Activated CD4-positive, alpha-beta memory T cell treated with anti-CD3 and anti-CD28 coated beads, Interleukin-2, amount 10 ng/mL, durations not matched to agents 7 days and 5 days (primary cell): ENCODE results near the gene NIFK. TPM values are rescaled to one million over a fixed set of nuclear protein-coding genes. Genes with fewer than 3 reads are reported as not detected.

Source experiments
- CTCF ChIA-PET: fragments of 350-600 bp; sonication (Branson Sonifier 250); formaldehyde crosslinking; loops from one replicate; lab custom pipeline; 2021; ENCODE audit warnings: antibody characterized with exemption, inconsistent platforms; lab: Charles Lee
- POLR2A ChIA-PET: fragments of 350-600 bp; sonication (Branson Sonifier 250); formaldehyde crosslinking; loops from one replicate; lab custom pipeline; 2021; ENCODE audit warnings: antibody characterized with exemption; lab: Charles Lee
- DNase-seq: peaks from one replicate; pipeline ENCODE4 v3.0.0-alpha.2; 2020
- H3K27ac Mint-ChIP-seq: one replicate; pipeline ENCODE4 v1.8.0; 2021; ENCODE audit warnings: mild to moderate bottlenecking, mixed read lengths
- H3K27me3 Mint-ChIP-seq: one replicate; pipeline ENCODE4 v1.8.0; 2021; ENCODE audit warnings: mixed read lengths
- H3K36me3 Mint-ChIP-seq: one replicate; pipeline ENCODE4 v1.8.0; 2021; ENCODE audit warnings: low read depth, mixed read lengths
- H3K4me1 Mint-ChIP-seq: one replicate; pipeline ENCODE4 v1.8.0; 2021; ENCODE audit warnings: mixed read lengths
- H3K4me3 Mint-ChIP-seq: one replicate; pipeline ENCODE4 v1.8.0; 2021; ENCODE audit warnings: mild to moderate bottlenecking, mixed read lengths
- H3K9me3 Mint-ChIP-seq: one replicate; pipeline ENCODE4 v1.8.0; 2021; ENCODE audit warnings: mixed read lengths
- total RNA-seq, 2 experiments: library from RNA; stranded (reverse); gene quantifications; one replicate each; pipeline ENCODE4 v1.2.3, GENCODE V29; 2021

The NIFK gene
- total RNA-seq, 2 experiments from 2014 or later, result 63.4 to 67.2 TPM

DNA sequence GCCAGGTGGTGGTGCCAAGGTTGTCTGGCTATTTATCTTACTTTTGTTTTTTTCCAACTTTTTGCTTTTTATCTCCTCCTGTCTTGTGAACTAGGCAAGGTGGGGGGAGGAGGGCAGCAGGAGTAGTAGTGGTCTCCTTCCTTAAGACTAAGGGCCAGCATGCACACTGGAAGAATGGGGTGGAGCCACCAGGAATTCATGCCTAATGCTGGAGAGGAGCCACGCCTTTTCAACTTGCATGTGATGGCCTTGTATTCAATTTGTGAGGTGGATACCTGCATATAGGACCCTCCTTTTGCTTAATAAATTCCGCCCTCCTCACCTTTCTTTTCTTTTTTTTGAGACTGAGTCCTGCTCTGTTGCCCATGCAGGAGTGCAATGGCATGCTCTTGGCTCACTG lies 49.8 kb downstream of the NIFK start:
- no peak overlapping the region for H3K27ac Mint-ChIP-seq
- H3K36me3 Mint-ChIP-seq, result peaks cover 23% of the 10 kb centered on the region
- no peaks in the 10 kb centered on the region for H3K27me3 Mint-ChIP-seq
- no peak for DNase-seq
- H3K9me3 Mint-ChIP-seq, result peaks cover 27% of the 10 kb centered on the region
- ChIA-PET CTCF (no interaction called here), POLR2A (no interaction called here)
- no peak overlapping the region for H3K4me3 Mint-ChIP-seq
- H3K4me1 Mint-ChIP-seq, result peaks cover 7% of the 10 kb centered on the region

GRCh38 chr2:121686218-121686617 lies 50.5 kb downstream of the NIFK start:
- Mint-ChIP-seq H3K4me3 (no peak overlapping the region), H3K36me3 (peaks cover 25% of the 10 kb centered on the region), H3K4me1 (peaks cover 7% of the 10 kb centered on the region), H3K9me3 (peaks cover 34% of the 10 kb centered on the region), H3K27ac (no peak overlapping the region), H3K27me3 (no peaks in the 10 kb centered on the region)
- DNase-seq, result no peak
- CTCF ChIA-PET, result no interaction called here
- POLR2A ChIA-PET, result no interaction called here

DNA sequence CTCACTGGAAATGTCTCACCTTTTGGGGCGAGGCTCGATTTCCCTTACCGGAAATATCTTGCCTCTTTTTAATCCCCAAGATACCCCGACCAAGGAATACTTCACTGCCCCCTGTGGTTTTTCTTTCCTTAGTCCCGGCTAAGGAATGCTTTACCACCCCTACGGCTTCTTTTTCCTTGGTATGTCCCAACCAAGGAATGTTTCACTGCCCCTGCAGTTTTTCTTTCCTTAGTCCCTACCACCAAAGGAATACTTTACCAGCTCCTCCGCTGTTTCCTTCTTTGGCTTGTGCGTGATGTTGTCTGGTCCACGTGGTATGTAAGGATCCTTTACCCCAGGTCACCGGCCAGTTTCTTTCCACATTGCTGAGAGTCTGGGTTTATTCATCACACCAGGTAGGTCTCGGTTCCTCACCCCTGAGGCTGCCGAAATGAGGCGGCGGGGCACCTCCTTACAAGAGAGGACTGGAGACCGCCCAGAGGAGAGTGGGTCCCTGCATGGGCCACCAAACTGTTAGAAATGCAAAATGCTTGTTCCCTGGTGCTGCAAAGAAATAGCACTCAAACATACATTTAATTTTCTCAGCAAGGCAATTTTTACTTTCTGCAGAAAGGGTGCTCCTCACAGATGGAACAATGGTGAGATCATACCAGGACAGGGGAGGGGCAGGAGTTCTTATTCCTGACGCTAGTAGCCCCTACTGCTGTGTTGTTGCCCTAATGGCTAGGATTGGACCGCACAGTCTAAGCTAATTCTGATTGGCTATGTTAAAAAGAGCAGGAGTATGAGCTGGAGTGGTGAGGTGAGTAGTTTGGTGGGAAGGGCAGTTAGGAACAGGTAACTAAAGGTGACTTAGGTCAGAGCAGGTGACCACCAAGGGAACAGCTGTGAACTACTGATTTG lies 54.0 kb downstream of the NIFK start:
- H3K4me1 Mint-ChIP-seq, result peaks cover 9% of the 10 kb centered on the region
- CTCF ChIA-PET, result interaction anchor here (0.7 kb wide), 1 partner anchor 17 kb away, joined by 3 read pairs; no protein-coding TSS in a partner anchor
- peaks cover 36% of the 10 kb centered on the region for H3K36me3 Mint-ChIP-seq
- H3K27ac Mint-ChIP-seq, result no peak overlapping the region
- no peak overlapping the region for H3K4me3 Mint-ChIP-seq
- no peak for DNase-seq
- POLR2A ChIA-PET, result interaction anchor here (1.4 to 1.6 kb wide), 2 partner anchors 17 kb away, joined by 4 to 8 read pairs; no protein-coding TSS in a partner anchor
- peaks cover 6% of the 10 kb centered on the region for H3K27me3 Mint-ChIP-seq
- H3K9me3 Mint-ChIP-seq, result peaks cover 48% of the 10 kb centered on the region

GRCh38 chr2:121677855-121678254 lies 58.8 kb downstream of the NIFK start:
- Mint-ChIP-seq H3K27ac (no peak overlapping the region), H3K9me3 (peaks cover 53% of the 10 kb centered on the region)
- POLR2A ChIA-PET, result interaction anchor here (2.5 kb wide), 1 partner anchor 147 kb away, joined by 6 read pairs; the partner anchor contains the start of gene RNU4ATAC

More at GRCh38 chr2:121677855-121678254, 58.8 kb downstream of the NIFK start:
- H3K4me1 Mint-ChIP-seq, result peaks cover 7% of the 10 kb centered on the region
- DNase-seq, result no peak
- CTCF ChIA-PET, result interaction anchor here (1.0 to 1.4 kb wide), 2 partner anchors 12 to 275 kb away, joined by 3 to 6 read pairs; no protein-coding TSS in a partner anchor
- peaks cover 23% of the 10 kb centered on the region for H3K36me3 Mint-ChIP-seq
- no peak overlapping the region for H3K4me3 Mint-ChIP-seq
- peaks cover 15% of the 10 kb centered on the region for H3K27me3 Mint-ChIP-seq

Other genes with a start within 250 kb of the NIFK start
- not detected for gene RNU4ATAC, start 206.0 kb downstream of the NIFK start, total RNA-seq
- 10 to 100 TPM; 64.6 to 66.5 TPM for gene CLASP1, start 87.4 kb downstream of the NIFK start, total RNA-seq
- 10 to 100 TPM; 52.7 to 56.7 TPM for gene TSN, start 18.8 kb upstream of the NIFK start, total RNA-seq